Measurements from ENCODE around the gene NPTX2. TPM values are rescaled to one million over a fixed set of nuclear protein-coding genes. Genes with fewer than 3 reads are reported as not detected.

NPTX2 gene
- total RNA-seq, 1 experiment from 2014 or later: not detected

- Histone ChIP-seq H3K9me2 (ENCODE audit: insufficient read depth) (no peaks in the 10 kb centered on the region), H2AFZ (ENCODE audit: low read depth, low read length, poor library complexity, severe bottlenecking) (no peak overlapping the region), H3K79me2 (ENCODE audit: insufficient read depth, low read length) (no peaks in the 10 kb centered on the region), H3K4me1 (ENCODE audit: control insufficient read depth in 1 of 2, insufficient read depth in 2 of 2, low read length in 2 of 2) (no peaks in the 10 kb centered on the region), H3K4me3 (replicated peaks in 1 of 2; ENCODE audit: low read depth in 1 of 2, low read length in 2 of 2) (no peak overlapping the region), H3K27ac (ENCODE audit: low read depth, low read length) (no peak overlapping the region), H3K9me3 (ENCODE audit: control insufficient read depth in 1 of 2, insufficient read depth in 1 of 2, low read depth in 1 of 2, low read length in 2 of 2) (no peaks in the 10 kb centered on the region), H3K4me2 (ENCODE audit: low read length) (no peak overlapping the region), H3K9ac (ENCODE audit: low read length) (no peak overlapping the region), H3K27me3 (ENCODE audit: insufficient read depth, low read length) (peaks cover 37% of the 10 kb centered on the region), H3K36me3 (ENCODE audit: control insufficient read depth in 1 of 2, insufficient read depth in 2 of 2, low read length in 2 of 2) (no peaks in the 10 kb centered on the region), H4K20me1 (ENCODE audit: insufficient read depth) (no peaks in the 10 kb centered on the region)
- BruUV-seq (replicated peaks): no TSS peak
- DNase-seq (ENCODE audit: low read depth, low spot score) (no peak), ATAC-seq (no peak)
- CTCF ChIA-PET: no interaction called here
- POLR2A ChIA-PET: no interaction called here
- RAD21 ChIA-PET (ENCODE audit: low non-redundant PET in 1 of 2, low total read pairs in 2 of 2, uncharacterized antibody in 2 of 2, unreplicated experiment in 2 of 2): no interaction called here
- TF ChIP-seq CEBPB (IDR thresholded peaks at IDR 0.05; ENCODE audit: low read depth) (no peak), TCF7L2 (IDR thresholded peaks at IDR 0.05; ENCODE audit: borderline replicate concordance, extremely low read depth, insufficient read depth, insufficient read length) (peak; percentile 87)
- intact Hi-C loops (cut with micrococcal nuclease): no loop called here
Measured at GRCh38 chr7:98629001-98629431, 11.9 kb downstream of the NPTX2 start.

- ChIA-PET POLR2A (no interaction called here), CTCF (no interaction called here), RAD21 (ENCODE audit: low non-redundant PET in 1 of 2, low total read pairs in 2 of 2, uncharacterized antibody in 2 of 2, unreplicated experiment in 2 of 2) (no interaction called here)
Measured at GRCh38 chr7:98630149-98630548, 13.1 kb downstream of the NPTX2 start.

More at GRCh38 chr7:98630149-98630548, 13.1 kb downstream of the NPTX2 start:
- Histone ChIP-seq H4K20me1 (ENCODE audit: insufficient read depth) (no peaks in the 10 kb centered on the region), H3K9me2 (ENCODE audit: insufficient read depth) (no peaks in the 10 kb centered on the region), H3K27me3 (ENCODE audit: insufficient read depth, low read length) (peaks cover 37% of the 10 kb centered on the region), H3K36me3 (ENCODE audit: control insufficient read depth in 1 of 2, insufficient read depth in 2 of 2, low read length in 2 of 2) (no peaks in the 10 kb centered on the region), H3K27ac (ENCODE audit: low read depth, low read length) (no peak overlapping the region), H3K4me3 (replicated peaks in 1 of 2; ENCODE audit: low read depth in 1 of 2, low read length in 2 of 2) (no peak overlapping the region), H3K4me2 (ENCODE audit: low read length) (no peak overlapping the region), H3K79me2 (ENCODE audit: insufficient read depth, low read length) (no peaks in the 10 kb centered on the region), H3K4me1 (ENCODE audit: control insufficient read depth in 1 of 2, insufficient read depth in 2 of 2, low read length in 2 of 2) (no peaks in the 10 kb centered on the region), H3K9me3 (ENCODE audit: control insufficient read depth in 1 of 2, insufficient read depth in 1 of 2, low read depth in 1 of 2, low read length in 2 of 2) (no peaks in the 10 kb centered on the region), H2AFZ (ENCODE audit: low read depth, low read length, poor library complexity, severe bottlenecking) (no peak overlapping the region), H3K9ac (ENCODE audit: low read length) (no peak overlapping the region)
- TF ChIP-seq EZH2 (IDR thresholded peaks at IDR 0.05): no peak
- TF ChIP-seq CTCF (IDR thresholded peaks at IDR 0.05 in 2 of 3, conservative IDR thresholded peaks at IDR 0.05 in 1 of 3; ENCODE audit: borderline replicate concordance in 1 of 3, insufficient read depth in 1 of 3, low read depth in 2 of 3, low read length in 2 of 3): no peak
- no peak for TF ChIP-seq CBX3 (IDR thresholded peaks at IDR 0.05; ENCODE audit: low read depth)
- ATAC-seq (no peak), DNase-seq (ENCODE audit: low read depth, low spot score) (no peak)
- no TSS peak for BruUV-seq (replicated peaks)
- intact Hi-C loops (cut with micrococcal nuclease): no loop called here

Measured in HCT116 (cell line).